Measurements from ENCODE around the gene UBE4B. TPM values are rescaled to one million over a fixed set of nuclear protein-coding genes. Genes with fewer than 3 reads are reported as not detected.

Gene UBE4B
- total and polyA plus RNA-seq, 2 of the 13 experiments (the other 11 are each of a cell fraction or from before 2014, with no cell fraction given): 15.2 to 24.8 TPM

DNA sequence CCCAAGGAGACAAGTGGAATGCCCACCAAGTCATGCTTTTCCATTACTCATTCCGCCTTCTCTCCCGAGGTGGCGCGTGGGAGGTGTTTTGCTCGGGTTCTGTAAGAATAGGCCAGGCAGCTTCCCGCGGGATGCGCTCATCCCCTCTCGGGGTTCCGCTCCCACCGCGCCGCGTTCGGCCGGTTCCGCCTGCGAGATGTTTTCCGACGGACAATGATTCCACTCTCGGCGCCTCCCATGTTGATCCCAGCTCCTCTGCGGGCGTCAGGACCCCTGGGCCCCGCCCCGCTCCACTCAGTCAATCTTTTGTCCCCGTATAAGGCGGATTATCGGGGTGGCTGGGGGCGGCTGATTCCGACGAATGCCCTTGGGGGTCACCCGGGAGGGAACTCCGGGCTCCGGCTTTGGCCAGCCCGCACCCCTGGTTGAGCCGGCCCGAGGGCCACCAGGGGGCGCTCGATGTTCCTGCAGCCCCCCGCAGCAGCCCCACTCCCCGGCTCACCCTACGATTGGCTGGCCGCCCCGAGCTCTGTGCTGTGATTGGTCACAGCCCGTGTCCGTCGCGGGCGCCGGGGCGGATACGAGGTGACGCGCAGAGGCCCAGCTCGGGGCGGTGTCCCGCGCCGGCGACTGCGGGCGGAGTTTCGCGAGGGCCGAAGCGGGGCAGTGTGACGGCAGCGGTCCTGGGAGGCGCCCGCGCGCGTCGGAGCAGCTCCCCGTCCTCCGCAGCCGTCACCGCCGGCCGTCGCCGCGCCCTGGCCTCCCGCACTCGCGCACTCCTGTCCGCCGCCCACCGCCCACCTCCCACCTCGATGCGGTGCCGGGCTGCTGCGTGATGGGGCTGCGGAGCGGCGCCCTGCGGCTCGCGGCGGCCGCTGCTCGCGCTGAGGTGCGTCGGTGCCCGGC, 177.4 kb downstream of the UBE4B start, which contains the start of gene KIF1B (continued):
- peak; percentile 82; the same call in 1 of the 2 replicates for TF ChIP-seq ZNF563 (CRISPR knock-in tag; IDR thresholded peaks at IDR 0.05)
- no peak for TF ChIP-seq ZFP36 (IDR thresholded peaks at IDR 0.05; ENCODE audit: borderline replicate concordance, low read depth, low read length, partially characterized antibody)
- no peak for TF ChIP-seq SMC3 (IDR thresholded peaks at IDR 0.05; ENCODE audit: low read length)
- TF ChIP-seq ZNF670 (CRISPR knock-in tag; IDR thresholded peaks at IDR 0.05; ENCODE audit: borderline replicate concordance): 0 out of 2 replicates have a peak, but pooled peaks have one; percentile 59
- TF ChIP-seq CHCHD3 (CRISPR knock-in tag; IDR thresholded peaks at IDR 0.05): no peak
- TF ChIP-seq, protein P1, sequence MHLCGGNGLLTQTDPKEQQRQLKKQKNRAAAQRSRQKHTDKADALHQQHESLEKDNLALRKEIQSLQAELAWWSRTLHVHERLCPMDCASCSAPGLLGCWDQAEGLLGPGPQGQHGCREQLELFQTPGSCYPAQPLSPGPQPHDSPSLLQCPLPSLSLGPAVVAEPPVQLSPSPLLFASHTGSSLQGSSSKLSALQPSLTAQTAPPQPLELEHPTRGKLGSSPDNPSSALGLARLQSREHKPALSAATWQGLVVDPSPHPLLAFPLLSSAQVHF (CRISPR knock-in tag; IDR thresholded peaks at IDR 0.05): no peak
- TF ChIP-seq, protein P2, sequence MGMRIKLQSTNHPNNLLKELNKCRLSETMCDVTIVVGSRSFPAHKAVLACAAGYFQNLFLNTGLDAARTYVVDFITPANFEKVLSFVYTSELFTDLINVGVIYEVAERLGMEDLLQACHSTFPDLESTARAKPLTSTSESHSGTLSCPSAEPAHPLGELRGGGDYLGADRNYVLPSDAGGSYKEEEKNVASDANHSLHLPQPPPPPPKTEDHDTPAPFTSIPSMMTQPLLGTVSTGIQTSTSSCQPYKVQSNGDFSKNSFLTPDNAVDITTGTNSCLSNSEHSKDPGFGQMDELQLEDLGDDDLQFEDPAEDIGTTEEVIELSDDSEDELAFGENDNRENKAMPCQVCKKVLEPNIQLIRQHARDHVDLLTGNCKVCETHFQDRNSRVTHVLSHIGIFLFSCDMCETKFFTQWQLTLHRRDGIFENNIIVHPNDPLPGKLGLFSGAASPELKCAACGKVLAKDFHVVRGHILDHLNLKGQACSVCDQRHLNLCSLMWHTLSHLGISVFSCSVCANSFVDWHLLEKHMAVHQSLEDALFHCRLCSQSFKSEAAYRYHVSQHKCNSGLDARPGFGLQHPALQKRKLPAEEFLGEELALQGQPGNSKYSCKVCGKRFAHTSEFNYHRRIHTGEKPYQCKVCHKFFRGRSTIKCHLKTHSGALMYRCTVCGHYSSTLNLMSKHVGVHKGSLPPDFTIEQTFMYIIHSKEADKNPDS (CRISPR knock-in tag; IDR thresholded peaks at IDR 0.05): no peak
- TF ChIP-seq YEATS2 (CRISPR knock-in tag; IDR thresholded peaks at IDR 0.05; ENCODE audit: borderline replicate concordance): peak; percentile 72; the same call in 1 of the 2 replicates
- TF ChIP-seq, protein P3, sequence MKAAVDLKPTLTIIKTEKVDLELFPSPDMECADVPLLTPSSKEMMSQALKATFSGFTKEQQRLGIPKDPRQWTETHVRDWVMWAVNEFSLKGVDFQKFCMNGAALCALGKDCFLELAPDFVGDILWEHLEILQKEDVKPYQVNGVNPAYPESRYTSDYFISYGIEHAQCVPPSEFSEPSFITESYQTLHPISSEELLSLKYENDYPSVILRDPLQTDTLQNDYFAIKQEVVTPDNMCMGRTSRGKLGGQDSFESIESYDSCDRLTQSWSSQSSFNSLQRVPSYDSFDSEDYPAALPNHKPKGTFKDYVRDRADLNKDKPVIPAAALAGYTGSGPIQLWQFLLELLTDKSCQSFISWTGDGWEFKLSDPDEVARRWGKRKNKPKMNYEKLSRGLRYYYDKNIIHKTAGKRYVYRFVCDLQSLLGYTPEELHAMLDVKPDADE (CRISPR knock-in tag; IDR thresholded peaks at IDR 0.05): no peak
- no peak for TF ChIP-seq SMYD3 (CRISPR knock-in tag; IDR thresholded peaks at IDR 0.05)
- TF ChIP-seq, protein P4, sequence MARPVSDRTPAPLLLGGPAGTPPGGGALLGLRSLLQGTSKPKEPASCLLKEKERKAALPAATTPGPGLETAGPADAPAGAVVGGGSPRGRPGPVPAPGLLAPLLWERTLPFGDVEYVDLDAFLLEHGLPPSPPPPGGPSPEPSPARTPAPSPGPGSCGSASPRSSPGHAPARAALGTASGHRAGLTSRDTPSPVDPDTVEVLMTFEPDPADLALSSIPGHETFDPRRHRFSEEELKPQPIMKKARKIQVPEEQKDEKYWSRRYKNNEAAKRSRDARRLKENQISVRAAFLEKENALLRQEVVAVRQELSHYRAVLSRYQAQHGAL (CRISPR knock-in tag; IDR thresholded peaks at IDR 0.05; ENCODE audit: not compliant biosample characterization): peak; percentile 30
- TF ChIP-seq ZNF3 (CRISPR knock-in tag; IDR thresholded peaks at IDR 0.05): no peak
- peak; percentile 51; the same call in 1 of the 2 replicates for TF ChIP-seq ETV5 (CRISPR knock-in tag; IDR thresholded peaks at IDR 0.05; ENCODE audit: borderline replicate concordance)
- no peak for TF ChIP-seq RBM22 (optimal IDR thresholded peaks at IDR 0.05; ENCODE audit: low read length)
- TF ChIP-seq ZNF605 (CRISPR knock-in tag; IDR thresholded peaks at IDR 0.05): peak; percentile 64; the same call in 1 of the 2 replicates
- no peak for TF ChIP-seq ZNF674 (CRISPR knock-in tag; IDR thresholded peaks at IDR 0.05; ENCODE audit: low read depth)
- no peak for TF ChIP-seq GPN1 (CRISPR knock-in tag; IDR thresholded peaks at IDR 0.05; ENCODE audit: borderline replicate concordance)
- TF ChIP-seq, protein P5, sequence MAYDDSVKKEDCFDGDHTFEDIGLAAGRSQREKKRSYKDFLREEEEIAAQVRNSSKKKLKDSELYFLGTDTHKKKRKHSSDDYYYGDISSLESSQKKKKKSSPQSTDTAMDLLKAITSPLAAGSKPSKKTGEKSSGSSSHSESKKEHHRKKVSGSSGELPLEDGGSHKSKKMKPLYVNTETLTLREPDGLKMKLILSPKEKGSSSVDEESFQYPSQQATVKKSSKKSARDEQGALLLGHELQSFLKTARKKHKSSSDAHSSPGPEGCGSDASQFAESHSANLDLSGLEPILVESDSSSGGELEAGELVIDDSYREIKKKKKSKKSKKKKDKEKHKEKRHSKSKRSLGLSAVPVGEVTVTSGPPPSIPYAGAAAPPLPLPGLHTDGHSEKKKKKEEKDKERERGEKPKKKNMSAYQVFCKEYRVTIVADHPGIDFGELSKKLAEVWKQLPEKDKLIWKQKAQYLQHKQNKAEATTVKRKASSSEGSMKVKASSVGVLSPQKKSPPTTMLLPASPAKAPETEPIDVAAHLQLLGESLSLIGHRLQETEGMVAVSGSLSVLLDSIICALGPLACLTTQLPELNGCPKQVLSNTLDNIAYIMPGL (CRISPR knock-in tag; IDR thresholded peaks at IDR 0.05; ENCODE audit: borderline replicate concordance in 1 of 2, low read depth in 1 of 2): peak; percentile 91 to 96
- no peak for TF ChIP-seq NFIC (IDR thresholded peaks at IDR 0.05; ENCODE audit: low read length)
- no peak for TF ChIP-seq GTF2F1 (IDR thresholded peaks at IDR 0.05; ENCODE audit: low read length)
- TF ChIP-seq STAT5B (CRISPR knock-in tag; IDR thresholded peaks at IDR 0.05): no peak
- TF ChIP-seq ZMYM4 (CRISPR knock-in tag; IDR thresholded peaks at IDR 0.05): peak; percentile 96

All from HepG2 (cell line).